SKM-1 treated with dmso at 0.1 percent for 144 hours (cell line): ENCODE measurements around the gene MRPL21.

ENCODE experiments used
- DNase-seq: peaks from one replicate; lab custom pipeline; 2025; ENCODE audit not compliant: unreplicated experiment; lab: John Stamatoyannopoulos, UW

The MRPL21 gene

DNA sequence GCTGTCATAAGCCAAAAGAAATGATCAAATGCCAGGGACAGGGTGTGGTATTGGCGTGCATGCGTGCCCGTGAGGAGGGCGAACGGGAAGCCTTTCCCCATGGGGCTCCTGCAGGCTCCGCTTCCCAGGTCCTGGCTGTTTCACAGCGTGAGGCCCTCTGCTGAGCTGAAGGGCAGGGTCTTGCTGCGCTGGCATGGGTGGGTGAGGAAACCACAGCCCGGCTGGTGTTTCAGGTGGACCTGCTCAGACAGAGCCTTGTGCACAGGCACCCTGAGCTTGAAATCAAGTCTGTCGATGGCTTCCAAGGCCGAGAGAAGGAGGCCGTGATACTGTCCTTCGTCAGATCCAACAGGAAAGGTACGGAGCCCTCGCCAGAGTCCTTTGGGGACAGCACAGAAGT, 31.4 kb upstream of the MRPL21 start:
- no peak for DNase-seq

DNA sequence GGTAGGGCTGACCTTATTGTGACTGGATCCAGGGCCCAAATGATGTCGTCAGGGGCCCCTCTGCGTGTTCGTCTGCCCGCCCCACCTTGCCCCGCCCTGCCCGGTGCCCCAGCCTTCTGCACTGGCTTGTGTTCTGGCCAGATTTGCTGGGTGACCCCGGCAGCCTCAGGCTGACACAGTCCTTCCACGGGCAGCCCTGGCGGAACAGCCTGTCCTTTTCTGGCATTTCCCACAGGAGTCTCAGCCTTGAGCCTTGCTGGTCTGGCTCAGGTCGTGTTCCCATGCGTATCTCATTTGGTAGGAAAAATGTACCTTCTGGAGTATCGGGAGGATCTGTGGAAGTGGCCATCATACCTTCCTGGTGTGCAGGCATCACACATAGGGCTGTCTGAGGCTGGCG, 31.0 kb upstream of the MRPL21 start:
- DNase-seq = no peak

DNA sequence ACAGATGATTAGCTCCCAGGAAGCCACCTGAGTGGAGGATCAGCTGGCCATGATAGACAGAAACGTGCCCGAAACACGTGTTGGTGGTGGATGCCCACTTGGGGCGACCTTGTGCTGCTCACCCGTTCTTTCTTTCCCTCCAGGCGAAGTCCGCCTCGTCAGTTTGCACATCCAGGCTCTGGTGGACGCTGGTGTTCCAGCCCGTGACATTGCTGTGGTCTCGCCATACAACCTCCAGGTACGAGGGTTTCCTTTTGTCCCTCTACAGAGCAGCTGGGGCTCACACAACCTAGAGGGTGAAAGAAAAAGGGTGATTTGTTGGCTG, 30.7 kb upstream of the MRPL21 start:
- no peak for DNase-seq

DNA sequence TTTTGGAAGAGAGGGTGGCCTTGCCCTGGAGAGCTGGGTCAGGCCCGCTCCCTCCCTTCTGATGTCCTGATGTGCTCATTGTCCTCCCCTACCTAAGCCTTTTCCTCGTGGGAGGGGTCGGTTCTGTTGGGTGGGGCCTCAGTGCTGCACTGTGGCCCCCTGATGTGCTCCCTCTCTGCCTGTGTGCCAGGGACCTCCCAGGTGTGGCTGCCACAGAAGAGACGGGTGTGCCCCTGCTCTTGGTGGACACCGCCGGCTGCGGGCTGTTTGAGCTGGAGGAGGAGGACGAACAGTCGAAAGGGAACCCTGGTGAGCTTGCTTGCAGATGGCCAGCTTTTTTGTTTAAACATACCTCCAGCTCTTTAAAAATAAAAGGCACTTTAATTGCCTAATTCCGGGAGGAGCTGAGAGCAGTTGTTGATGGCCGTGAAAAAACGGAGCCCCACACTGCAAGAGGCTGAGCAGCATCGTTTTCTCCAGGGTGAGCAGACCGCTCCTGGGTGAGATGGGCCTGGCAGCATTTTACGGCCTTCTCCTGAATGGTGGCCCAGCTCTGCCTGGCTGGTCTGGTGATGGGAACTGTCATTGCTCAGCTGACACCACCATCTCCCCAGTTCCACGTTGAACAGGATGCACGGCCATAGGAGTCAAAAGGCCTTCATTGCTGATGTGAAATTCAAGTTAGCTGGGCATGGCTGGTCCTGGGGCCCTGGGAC, 30.1 kb upstream of the MRPL21 start:
- no peak for DNase-seq

DNA sequence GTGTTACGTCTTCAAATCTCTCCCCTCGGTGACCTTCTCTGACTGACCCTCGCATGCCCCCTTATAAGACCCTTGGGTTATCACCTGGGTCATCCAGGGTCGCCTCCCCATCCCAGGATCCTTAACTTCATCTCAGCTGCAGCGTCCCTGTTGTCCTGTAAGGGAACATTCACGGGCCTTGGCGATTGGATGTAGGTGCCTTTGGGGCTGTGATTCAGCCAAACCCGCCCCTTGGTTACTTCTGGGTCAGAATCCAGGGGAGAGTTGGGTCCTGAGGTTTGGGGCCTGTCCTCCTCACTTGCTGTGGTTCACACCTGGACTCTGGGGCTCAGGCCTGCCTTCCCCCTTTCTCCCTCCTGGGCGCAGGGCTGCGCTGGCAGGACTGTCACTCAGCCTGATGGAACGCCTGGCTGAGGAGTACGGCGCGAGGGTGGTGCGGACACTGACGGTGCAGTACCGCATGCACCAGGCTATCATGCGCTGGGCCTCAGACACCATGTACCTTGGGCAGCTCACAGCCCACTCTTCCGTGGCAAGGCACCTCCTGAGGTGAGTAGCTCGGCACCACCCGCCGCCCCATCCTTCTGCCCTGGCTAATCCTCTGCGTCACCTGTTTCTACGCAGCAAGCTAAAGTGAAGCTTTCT, 29.4 kb upstream of the MRPL21 start:
- no peak for DNase-seq

GRCh38 chr11:68932358-68932757, 28.7 kb upstream of the MRPL21 start:
- no peak for DNase-seq

GRCh38 chr11:68931911-68932310, 28.3 kb upstream of the MRPL21 start:
- no peak for DNase-seq

DNA sequence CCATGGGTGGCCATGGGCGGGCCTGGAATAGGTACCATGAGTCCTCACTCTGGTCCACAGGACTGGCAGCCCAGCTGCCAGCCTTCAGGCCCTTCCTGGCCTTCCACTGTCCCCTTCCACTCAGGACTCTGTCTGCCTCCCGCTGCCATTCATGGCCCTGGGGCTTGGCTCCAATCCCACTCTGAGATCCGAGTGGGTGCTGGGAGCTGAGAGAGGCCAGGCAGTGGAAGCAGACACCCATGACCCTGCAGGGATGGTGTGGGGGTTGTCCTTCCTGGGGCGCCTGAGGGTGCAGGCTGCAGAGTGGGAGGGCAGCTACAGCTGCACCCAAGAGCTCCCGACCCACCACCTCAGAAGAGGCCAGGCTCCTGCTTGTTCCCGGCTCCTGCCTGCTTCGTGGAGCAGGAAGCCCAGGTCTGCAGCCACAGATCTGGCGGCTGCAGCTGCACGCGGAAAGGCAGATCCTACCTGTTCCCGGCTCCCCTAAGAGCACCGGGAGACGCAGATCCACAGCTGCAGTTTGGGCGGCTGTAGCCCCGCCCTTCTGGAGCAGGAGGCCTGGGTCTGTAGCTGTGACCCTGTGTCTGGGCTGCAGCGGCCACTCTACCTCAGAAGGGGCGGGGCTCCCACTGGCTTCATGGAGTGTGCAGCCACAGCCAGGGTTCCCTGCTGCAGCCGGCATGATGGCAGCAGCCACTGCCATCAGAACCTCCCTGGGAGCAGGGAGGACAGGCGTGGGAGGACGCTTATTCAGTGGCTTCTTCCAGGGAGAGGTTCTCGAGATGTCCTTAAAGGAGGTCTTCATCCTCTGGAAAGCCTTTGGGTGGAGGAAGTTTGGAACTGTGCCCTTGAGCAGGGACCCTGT, 27.6 kb upstream of the MRPL21 start:
- DNase-seq = no peak

GRCh38 chr11:68929706-68930570, 26.3 kb upstream of the MRPL21 start:
- no peak for DNase-seq

- no peak for DNase-seq
Observed at GRCh38 chr11:68929135-68929534, 25.5 kb upstream of the MRPL21 start.

GRCh38 chr11:68928136-68928880, 24.7 kb upstream of the MRPL21 start:
- no peak for DNase-seq

GRCh38 chr11:68927280-68928135, 23.9 kb upstream of the MRPL21 start:
- peak; percentile 31 for DNase-seq

- DNase-seq = no peak
Observed at GRCh38 chr11:68925611-68926010, 22.0 kb upstream of the MRPL21 start.

- DNase-seq = no peak
Observed at GRCh38 chr11:68924073-68924925, 20.7 kb upstream of the MRPL21 start.

DNA sequence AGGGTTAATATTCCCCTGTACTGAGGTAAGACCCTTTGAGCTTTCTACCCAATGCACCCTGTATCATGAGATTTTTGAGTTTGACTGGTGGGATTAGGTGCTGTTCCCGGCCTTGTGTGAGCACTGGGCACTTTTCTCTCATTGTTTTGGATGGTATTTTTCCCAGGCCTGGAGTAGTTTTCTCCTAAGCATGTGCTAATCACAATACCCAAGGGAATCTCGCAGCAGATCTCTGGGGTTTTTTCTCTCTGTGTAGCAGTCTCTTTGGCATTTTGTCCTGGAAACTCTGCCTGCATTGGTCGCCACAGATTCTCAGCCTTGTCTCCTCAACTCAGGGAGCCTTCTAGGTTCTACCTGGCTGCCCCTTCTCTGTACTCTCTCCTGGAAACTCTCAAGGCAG, 20.0 kb upstream of the MRPL21 start:
- no peak for DNase-seq

GRCh38 chr11:68916439-68916838, 12.8 kb upstream of the MRPL21 start:
- no peak for DNase-seq

DNA sequence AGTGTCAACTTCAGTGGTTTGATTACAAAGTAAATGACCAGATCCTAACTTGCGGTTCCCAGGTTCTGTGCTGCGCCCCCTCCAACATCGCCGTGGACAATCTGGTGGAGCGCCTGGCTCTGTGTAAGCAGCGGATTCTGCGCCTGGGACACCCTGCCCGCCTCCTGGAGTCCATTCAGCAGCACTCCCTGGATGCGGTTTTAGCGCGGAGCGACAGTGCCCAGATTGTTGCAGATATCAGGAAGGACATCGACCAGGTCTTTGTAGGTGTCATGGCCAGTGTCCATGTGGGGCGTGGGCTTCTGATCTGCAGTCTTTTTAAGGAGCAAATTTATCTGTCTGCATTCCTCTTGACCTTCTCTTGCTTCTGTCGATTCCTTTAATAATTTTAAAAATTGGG, 11.1 kb upstream of the MRPL21 start:
- DNase-seq = no peak

DNA sequence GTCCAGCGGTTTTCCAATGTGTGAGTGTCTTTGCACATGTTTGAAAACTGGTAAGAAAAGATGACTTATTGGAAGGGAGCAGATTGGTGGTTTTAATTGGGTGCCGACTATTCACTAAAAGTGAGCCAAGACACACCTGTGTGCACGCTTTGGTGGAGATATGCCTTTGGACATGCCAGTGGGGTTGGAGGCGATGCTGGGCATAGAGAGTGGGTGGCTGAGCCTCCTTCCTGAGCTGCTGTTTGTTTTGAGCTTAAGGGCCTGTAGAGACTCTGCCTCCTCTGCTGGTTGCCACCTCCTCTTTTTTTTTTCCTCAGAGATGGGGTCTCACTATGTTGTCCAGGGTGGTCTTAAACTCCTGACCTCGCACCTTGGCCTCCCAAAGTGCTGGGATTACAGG, 9.6 kb upstream of the MRPL21 start:
- no peak for DNase-seq

GRCh38 chr11:68912254-68912653, 8.6 kb upstream of the MRPL21 start:
- no peak for DNase-seq
